Midbrain (tissue), 1 donor: ENCODE measurements around the gene ARL15.
A peak's percentile ranks its signal among the peaks of the same experiment; 100 is the strongest.

Source experiments
- DNase-seq: peaks from one replicate; lab custom pipeline; 2025; lab: John Stamatoyannopoulos, UW

ARL15 gene

DNA sequence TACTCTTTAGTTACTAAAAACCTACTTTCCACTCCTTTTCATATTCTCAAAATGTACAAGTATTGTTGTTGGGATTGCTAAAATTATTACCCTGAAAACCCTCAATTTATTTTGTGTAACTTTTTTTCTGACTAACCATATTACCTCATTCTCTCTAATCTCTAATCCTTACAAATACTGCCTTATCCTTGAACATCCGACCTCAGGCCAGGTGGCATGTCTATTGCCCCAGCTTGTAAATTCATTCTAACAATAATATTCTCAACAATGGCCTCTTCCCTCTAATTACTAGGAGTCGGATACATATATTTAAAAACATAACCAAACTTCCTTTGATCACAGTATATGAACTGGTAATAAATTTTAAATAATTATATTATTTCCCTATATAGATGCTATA, 25.8 kb downstream of the ARL15 start:
- no peak for DNase-seq

DNA sequence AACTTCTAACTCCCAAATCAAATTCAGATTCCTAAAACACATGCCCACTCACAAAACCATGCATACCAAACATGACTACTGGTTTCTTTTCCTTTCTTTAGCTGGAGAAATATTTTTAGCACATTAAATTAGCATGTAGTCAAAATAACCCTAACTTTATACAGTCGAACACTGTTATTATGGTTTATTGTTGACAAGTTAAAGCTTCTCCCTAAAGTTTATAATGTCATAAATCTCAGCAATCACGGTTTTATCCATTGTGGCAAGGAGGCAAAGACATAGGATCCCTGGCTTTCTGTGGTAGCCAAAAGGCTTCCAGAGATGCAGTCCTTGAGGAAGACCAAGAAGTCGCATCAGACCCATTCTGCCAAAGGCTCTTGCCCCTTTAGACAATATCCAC, 27.5 kb downstream of the ARL15 start:
- DNase-seq, result no peak

DNA sequence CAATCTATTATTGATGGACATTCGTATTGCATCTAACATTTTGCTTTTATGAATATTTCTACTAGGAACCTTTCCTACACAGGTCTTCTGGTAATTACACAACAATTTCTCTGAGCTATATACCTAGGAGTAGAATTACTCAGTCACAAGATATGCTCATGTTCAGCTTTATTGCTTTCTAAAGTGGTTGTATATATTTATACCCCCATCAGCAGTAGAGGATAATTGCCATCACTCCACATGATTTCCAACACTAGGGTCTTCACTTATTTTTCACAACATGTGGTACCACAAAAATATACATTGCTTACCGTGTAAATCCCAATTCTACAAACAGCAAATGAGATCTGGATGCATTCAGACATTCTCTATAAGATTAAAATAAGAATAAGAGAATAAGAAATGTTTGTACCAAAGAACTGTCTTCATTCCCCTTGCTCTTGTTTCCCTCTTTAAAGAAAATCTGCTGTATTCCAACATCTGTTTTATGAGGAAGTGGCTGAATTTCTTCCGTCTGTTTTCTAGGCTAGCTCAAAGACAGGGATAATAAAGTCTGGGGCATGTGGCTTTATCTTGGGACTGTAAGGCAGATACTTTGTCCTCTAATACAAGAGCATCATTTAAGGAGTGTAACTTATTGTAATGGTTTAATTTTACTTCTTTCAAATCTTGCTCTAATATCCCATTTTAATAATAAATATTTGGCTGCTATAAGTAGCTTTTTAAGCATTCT, 28.2 kb downstream of the ARL15 start:
- no peak for DNase-seq

DNA sequence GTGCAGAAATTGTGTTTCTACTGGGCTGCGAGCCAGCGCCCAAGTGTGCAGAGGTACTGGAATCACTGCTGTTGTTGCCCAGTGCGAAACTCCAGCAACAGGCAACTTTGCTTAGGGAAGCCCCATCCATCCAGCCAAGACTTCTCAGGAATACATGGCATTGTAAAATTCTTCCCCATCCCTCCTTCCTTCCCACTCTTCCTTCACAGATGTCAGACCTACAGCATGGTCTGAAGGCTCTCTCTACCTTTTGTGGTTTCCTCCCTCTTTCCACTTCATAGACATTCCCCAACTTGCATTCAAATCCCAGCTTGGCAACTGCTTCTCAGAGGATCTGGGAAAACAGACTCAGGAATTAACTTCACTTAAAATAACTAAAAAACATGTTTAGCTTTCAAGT, 30.4 kb downstream of the ARL15 start:
- DNase-seq, result no peak

- DNase-seq, result no peak
Measured at GRCh38 chr5:54278979-54279717, 31.2 kb downstream of the ARL15 start.

- DNase-seq, result no peak
Measured at GRCh38 chr5:54278036-54278830, 32.1 kb downstream of the ARL15 start.

GRCh38 chr5:54276048-54276447, 34.3 kb downstream of the ARL15 start:
- DNase-seq, result no peak

DNA sequence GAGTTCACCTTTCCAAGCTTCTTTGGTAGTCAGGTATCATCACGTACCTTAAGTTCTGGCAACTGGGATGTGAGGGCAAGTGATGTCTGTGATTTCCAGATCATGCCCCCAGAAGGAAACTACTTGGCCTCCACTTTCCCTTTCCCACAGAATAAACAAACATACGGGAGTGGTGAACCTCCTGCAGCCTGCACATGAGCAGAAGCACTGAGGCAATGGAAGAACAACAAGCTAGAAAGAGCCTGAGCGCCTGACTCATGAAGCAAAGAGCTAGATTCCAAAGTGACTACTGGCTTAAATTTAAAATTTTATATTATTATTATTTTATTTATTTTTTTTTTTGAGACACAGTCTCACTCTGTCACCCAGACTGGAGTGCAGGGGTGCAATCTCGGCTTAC, 35.0 kb downstream of the ARL15 start:
- no peak for DNase-seq

GRCh38 chr5:54274944-54275343, 35.4 kb downstream of the ARL15 start:
- DNase-seq, result no peak

DNA sequence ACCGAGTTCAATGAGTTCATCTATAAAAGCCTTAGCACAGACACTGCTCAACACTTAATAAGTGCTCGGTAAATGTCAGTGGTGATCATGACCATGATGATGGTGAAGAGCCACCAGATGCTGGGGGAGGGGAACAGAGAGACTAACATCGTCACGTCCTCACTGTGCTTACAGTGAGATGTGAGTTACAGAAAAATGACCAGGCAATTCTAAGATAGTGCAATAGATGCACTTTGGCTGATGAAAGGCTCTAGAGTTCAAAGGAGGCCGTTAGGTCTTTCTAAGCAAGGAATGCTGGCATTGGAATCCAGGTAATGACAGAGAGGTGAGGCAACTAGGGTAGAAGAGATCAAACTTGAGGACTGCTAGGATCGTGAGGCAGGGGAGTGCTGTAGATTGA, 36.7 kb downstream of the ARL15 start:
- DNase-seq, result no peak

DNA sequence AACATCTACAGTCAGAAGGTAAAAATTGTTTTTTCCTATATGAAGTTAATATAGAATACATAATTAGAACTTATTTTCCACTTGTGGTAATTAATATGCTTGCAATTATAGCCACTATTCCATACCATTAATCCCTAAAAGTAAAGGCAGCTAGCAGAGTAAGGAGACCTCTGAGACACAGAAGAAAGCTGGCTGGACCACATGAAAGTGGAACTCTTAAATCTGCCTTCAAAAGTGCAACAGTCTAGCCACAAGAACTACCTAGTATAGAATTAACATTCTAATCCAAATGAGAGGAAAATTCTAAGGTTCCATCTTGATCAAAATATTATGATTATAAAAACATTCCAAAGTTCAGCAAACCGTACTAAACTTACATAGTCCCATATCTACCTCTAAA, 37.6 kb downstream of the ARL15 start:
- DNase-seq, result no peak

DNA sequence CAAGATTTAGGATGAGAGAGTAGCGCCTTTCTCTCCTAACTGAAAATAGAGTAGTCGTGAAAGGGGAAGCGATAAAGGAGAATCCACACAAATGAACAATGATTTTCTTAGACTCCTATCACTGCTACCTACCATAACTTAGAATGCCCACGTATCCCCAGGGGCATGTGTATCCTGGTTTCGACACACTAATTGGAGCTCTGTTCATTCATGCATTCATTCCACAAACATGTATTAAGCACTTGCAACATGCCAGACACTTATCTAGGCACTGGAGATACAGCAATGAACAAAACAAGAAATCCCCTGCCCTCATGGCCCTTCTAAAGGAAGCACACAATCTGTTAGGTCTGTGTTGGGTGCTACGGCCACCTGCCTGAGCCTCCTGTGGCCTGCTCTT, 40.0 kb downstream of the ARL15 start:
- no peak for DNase-seq

GRCh38 chr5:54264574-54264973, 45.8 kb downstream of the ARL15 start:
- DNase-seq, result no peak

- no peak for DNase-seq
Measured at GRCh38 chr5:54263447-54263846, 46.9 kb downstream of the ARL15 start.

- DNase-seq, result no peak
Measured at GRCh38 chr5:54261596-54261995, 48.8 kb downstream of the ARL15 start.

GRCh38 chr5:54259981-54260380, 50.4 kb downstream of the ARL15 start:
- no peak for DNase-seq

GRCh38 chr5:54259090-54259489, 51.3 kb downstream of the ARL15 start:
- DNase-seq, result no peak

- no peak for DNase-seq
Measured at GRCh38 chr5:54257366-54258118, 52.8 kb downstream of the ARL15 start.

- peak; percentile 6 for DNase-seq
Measured at GRCh38 chr5:54254482-54255198, 55.7 kb downstream of the ARL15 start.

DNA sequence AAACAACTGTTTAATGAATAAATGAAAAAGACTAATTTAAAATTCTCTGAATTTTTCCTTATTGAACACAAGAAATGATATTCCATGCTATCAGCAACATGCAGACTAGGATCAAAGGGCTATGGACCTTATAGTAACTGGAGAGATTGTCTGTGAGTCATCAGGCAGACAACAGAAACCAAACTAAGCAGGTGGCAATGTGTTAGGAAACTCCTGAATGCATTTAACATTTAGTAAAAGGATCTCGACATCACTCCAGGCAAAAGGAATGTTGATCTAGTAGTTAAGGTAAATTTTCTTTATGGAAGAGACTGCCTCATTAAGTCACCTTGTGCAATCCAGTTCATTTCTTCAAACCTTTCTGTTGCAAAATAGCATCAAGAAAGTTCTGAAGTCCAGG, 58.4 kb downstream of the ARL15 start:
- no peak for DNase-seq

DNA sequence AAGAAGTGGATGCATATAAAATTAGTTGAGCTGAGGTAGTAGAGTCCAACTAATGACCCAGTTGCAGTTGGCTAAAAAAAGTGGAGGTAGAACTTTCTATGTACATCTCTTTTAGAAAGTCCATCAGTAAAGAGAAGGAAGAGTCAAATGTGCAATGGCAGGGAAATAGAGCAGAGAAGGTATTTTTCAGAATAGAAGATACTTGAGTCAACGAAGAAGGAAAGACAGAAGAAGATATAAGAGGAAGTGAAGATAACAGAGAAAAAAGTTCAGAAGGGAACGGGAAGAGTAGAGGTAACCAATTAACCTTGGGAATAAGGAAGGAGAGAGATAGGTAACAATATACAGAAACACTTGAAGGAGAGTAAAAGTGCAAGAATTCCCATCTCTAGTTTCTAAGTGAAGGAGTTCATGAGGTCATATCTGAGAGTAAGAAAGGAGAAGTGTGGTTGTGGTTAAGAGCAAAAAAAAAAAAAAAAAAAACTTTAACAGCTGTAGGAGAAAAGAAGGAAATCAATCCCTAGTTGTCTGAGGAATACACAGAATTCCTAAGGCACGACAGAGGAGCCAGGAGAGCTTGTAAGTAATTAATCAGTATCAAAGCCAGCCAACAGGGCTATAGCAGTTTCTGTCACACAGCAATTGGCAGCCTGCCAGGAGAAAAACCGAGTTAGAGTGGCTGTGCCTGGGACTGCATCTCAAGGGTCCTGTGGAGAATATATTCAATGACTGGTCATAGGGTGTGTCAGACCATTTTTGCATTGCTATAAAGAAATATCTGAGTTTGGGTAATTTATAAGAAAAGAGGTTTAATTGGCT, 61.0 kb downstream of the ARL15 start:
- no peak for DNase-seq
